ENCODE data around the gene CDK19. TPM values are rescaled to one million over a fixed set of nuclear protein-coding genes. Genes with fewer than 3 reads are reported as not detected.

CDK19 gene
- total RNA-seq, 1 donor from 2014 or later: 9.1 TPM

DNA sequence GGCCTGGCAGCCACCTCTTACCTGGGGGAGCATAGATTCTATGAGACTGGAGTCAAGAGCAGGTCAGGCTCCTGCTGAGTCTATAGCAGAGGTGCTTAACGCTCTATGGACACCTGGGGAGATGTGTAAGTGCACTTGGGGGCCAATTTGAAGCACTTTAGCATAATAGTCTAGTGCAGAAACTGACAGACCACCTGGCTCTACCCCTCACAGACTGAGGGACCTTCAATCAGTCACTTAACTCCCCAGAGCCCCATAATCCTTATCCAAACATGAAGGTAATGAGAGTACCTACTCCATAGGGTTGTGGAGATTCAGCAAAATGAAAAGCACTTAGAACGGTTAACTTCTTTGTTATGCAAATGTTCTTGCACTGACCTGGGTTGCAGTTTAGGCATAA lies 251.6 kb downstream of the CDK19 start:
- Histone ChIP-seq H3K27ac (replicated peaks) (no peak overlapping the region), H3K4me1 (peaks cover 23% of the 10 kb centered on the region), H3K27me3 (ENCODE audit: low read depth) (no peaks in the 10 kb centered on the region), H3K36me3 (no peaks in the 10 kb centered on the region), H3K9me3 (replicated peaks) (peaks cover 3% of the 10 kb centered on the region), H3K4me3 (no peak overlapping the region)
- TF ChIP-seq, protein P1, sequence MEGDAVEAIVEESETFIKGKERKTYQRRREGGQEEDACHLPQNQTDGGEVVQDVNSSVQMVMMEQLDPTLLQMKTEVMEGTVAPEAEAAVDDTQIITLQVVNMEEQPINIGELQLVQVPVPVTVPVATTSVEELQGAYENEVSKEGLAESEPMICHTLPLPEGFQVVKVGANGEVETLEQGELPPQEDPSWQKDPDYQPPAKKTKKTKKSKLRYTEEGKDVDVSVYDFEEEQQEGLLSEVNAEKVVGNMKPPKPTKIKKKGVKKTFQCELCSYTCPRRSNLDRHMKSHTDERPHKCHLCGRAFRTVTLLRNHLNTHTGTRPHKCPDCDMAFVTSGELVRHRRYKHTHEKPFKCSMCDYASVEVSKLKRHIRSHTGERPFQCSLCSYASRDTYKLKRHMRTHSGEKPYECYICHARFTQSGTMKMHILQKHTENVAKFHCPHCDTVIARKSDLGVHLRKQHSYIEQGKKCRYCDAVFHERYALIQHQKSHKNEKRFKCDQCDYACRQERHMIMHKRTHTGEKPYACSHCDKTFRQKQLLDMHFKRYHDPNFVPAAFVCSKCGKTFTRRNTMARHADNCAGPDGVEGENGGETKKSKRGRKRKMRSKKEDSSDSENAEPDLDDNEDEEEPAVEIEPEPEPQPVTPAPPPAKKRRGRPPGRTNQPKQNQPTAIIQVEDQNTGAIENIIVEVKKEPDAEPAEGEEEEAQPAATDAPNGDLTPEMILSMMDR (IDR thresholded peaks at IDR 0.05; ENCODE audit: borderline replicate concordance): no peak
- no peak for DNase-seq
- intact Hi-C loops (cut with micrococcal nuclease): no loop called here

DNA sequence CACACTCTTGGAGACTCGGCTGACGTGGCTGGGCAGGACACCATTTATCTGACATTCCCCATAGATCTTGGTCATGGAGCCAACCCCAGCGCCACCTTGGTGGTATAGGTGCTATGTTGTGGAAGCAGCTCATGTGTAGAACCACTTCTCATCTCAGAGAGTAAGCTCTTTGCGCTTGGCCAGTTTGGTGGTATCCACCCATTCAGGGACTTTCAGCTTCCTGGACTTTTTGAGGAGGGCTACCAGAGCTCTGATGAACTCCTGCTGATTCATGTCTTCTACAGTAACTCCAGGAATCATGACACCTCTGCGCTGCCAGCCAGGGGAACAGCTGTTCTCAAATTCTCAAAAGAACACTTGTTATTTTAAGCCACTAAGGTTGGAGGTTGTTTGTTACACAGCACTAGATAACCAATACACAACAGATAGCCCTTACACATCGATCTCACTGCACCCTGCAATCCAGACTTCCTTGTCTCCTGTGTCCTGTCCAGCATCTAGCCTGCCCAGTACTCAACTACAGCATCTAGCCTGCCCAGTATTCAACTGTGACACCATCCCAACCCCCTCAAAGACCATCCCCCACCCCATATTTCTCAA lies 252.9 kb downstream of the CDK19 start:
- Histone ChIP-seq H3K4me3 (no peak overlapping the region), H3K27ac (replicated peaks) (no peak overlapping the region), H3K27me3 (ENCODE audit: low read depth) (no peaks in the 10 kb centered on the region), H3K4me1 (peaks cover 18% of the 10 kb centered on the region), H3K36me3 (no peaks in the 10 kb centered on the region), H3K9me3 (replicated peaks) (peaks cover 3% of the 10 kb centered on the region)
- DNase-seq: no peak
- TF ChIP-seq, protein P1 (IDR thresholded peaks at IDR 0.05; ENCODE audit: borderline replicate concordance): no peak
- intact Hi-C loops (cut with micrococcal nuclease): no loop called here

DNA sequence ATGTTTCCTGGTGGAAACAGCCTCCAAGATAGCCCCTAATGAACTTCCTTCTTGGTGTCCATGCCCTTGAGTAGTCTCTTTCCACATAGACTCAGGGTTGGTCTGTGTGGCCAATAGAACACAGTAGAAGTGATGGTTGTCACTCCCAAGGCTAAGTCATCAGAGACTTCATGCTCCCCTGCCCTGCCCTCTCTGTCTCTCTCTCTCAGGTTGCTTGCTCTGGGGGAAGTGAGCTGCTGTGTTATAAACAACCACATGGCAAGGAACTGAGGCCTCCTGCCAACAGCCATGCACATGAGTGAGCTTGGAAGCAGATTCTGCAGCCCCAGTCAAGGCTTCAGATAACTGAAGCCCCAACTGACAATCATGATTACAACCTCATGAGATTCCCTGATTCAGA lies 253.6 kb downstream of the CDK19 start:
- TF ChIP-seq, protein P1 (IDR thresholded peaks at IDR 0.05; ENCODE audit: borderline replicate concordance): no peak
- Histone ChIP-seq H3K27ac (replicated peaks) (no peak overlapping the region), H3K27me3 (ENCODE audit: low read depth) (no peaks in the 10 kb centered on the region), H3K4me1 (peaks cover 11% of the 10 kb centered on the region), H3K9me3 (replicated peaks) (peaks cover 3% of the 10 kb centered on the region), H3K36me3 (no peaks in the 10 kb centered on the region), H3K4me3 (no peak overlapping the region)
- DNase-seq: no peak
- intact Hi-C loops (cut with micrococcal nuclease): no loop called here

DNA sequence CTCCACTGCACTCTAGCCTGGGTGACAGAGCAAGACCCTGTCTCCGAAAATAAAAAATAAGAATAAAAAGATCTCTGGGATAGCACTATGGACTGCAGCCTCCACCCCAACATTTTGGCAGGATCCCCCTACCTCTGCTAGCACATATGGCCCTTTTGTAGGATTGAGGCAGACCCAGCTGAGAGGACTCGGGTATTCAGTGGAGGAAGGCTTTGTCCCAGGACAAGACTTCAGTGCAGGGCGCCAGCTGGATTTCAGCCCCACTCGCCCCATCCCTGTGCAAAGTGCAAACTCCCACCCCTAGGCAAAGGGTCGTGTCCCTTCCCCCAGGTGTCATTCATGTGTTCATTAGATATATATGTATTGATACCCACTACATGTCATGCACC lies 254.3 kb downstream of the CDK19 start:
- Histone ChIP-seq H3K27me3 (ENCODE audit: low read depth) (no peaks in the 10 kb centered on the region), H3K27ac (replicated peaks) (no peak overlapping the region), H3K4me3 (no peak overlapping the region), H3K36me3 (no peaks in the 10 kb centered on the region), H3K4me1 (peaks cover 5% of the 10 kb centered on the region), H3K9me3 (replicated peaks) (peaks cover 3% of the 10 kb centered on the region)
- intact Hi-C loops (cut with micrococcal nuclease): no loop called here
- TF ChIP-seq, protein P1 (IDR thresholded peaks at IDR 0.05; ENCODE audit: borderline replicate concordance): no peak
- no peak for DNase-seq

DNA sequence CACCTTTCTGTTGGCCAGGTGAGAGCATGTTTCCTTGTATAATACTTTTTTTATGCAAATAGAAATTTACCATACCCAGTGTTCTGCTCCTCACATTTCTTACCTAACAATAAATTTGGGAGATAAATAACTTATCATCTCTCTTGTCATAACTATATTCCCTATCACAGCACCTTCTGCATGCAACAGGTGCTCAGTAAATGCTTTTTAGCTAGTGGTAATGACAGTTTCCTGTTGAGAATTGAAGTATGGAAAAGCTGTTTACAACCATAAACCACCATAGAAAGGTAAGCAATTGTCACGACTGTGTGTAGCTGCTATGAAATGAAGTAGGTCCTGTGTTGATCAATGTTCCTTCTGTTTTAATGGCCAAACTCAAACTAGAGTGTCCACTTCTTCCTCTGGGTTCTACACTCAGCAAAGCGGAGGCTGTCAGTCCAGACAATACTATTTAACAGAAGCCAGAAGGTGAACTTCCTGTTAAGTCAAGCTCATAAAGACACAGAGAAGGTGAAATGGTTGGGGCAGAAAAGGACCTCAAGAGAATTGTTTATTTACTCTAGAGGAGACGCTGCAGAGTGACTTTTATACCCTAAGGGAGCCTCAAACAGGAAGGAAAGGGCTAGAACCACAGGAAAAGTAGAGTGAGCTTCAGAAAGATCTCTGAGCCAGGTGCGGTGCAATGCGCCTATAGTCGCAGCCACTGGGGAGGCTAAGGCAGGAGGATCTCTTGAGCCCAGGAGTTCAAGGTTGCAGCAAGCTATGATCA lies 254.8 kb downstream of the CDK19 start:
- intact Hi-C loops (cut with micrococcal nuclease): no loop called here
- Histone ChIP-seq H3K36me3 (no peaks in the 10 kb centered on the region), H3K27me3 (ENCODE audit: low read depth) (no peaks in the 10 kb centered on the region), H3K4me3 (no peak overlapping the region), H3K9me3 (replicated peaks) (peaks cover 3% of the 10 kb centered on the region), H3K27ac (replicated peaks) (no peak overlapping the region), H3K4me1 (no peaks in the 10 kb centered on the region)
- no peak for DNase-seq
- TF ChIP-seq, protein P1 (IDR thresholded peaks at IDR 0.05; ENCODE audit: borderline replicate concordance): no peak

Other genes with a start within 250 kb of the CDK19 start
- 72.8 TPM for gene AMD1, start 59.3 kb upstream of the CDK19 start, total RNA-seq
- gene GTF3C6, start 143.2 kb upstream of the CDK19 start, total RNA-seq: 102 TPM
- 23.9 TPM for gene RPF2, start 166.6 kb upstream of the CDK19 start, total RNA-seq